Suprapubic skin (tissue), 4 donors: ENCODE results near the gene CATSPER1. TPM values are rescaled to one million over a fixed set of nuclear protein-coding genes. Genes with fewer than 3 reads are reported as not detected.
A peak's percentile ranks its signal among the peaks of the same experiment; 100 is the strongest.

ENCODE experiments used
- DNase-seq, 2 donors: peaks; one replicate each; pipeline ENCODE4 v3.0.0-alpha.2; 2019; ENCODE audit warnings: low spot score in 2 of 2
- H3K27ac ChIP-seq: fragments of 200-600 bp; sonication (generic); one replicate; pipeline ENCODE4 v1.5.1; 2019
- H3K27me3 ChIP-seq: fragments of 200-600 bp; sonication (generic); one replicate; pipeline ENCODE4 v1.5.1; 2019
- H3K36me3 ChIP-seq: fragments of 200-600 bp; sonication (generic); one replicate; pipeline ENCODE4 v1.5.1; 2019
- H3K4me1 ChIP-seq: fragments of 200-600 bp; sonication (generic); one replicate; pipeline ENCODE4 v1.5.1; 2019
- H3K4me3 ChIP-seq: fragments of 200-600 bp; sonication (generic); one replicate; pipeline ENCODE4 v1.5.1; 2019; ENCODE audit warnings: mild to moderate bottlenecking
- H3K9me3 ChIP-seq: fragments of 200-600 bp; sonication (generic); one replicate; pipeline ENCODE4 v1.5.1; 2019
- EP300 ChIP-seq: sonication (generic); formaldehyde crosslinking; IDR thresholded peaks from one replicate; pipeline ENCODE4 v1.6.1; 2017; ENCODE audit warnings: antibody characterized with exemption
- POLR2A ChIP-seq, 2 donors: fragments of 450-650 bp; IDR thresholded peaks; one replicate each; pipeline ENCODE4 v1.6.1; 2017; ENCODE audit warnings: antibody characterized with exemption in 2 of 2, mild to moderate bottlenecking in 2 of 2, moderate library complexity in 2 of 2
- POLR2AphosphoS5 ChIP-seq, 3 donors: sonication (generic); formaldehyde crosslinking; IDR thresholded peaks; one replicate each; pipeline ENCODE4 v1.6.1; 2017; ENCODE audit warnings: antibody characterized with exemption in 3 of 3
- WGBS: methylation state at CpG from one replicate; pipeline ENCODE4 v1.1.5; 2018; 5-methylcytosine and 5-hydroxymethylcytosine counted together
- total RNA-seq, 4 donors: library from RNA; depleted of rRNA; stranded (reverse); fragments of >200 nt; gene quantifications; one replicate each; pipeline ENCODE4 v1.1.0, GENCODE V29; 2016
- TF ChIP-seq, protein P1 (sequence below), 2 donors: fragments of 200-600 bp in 1 of 2; fragments of 450-650 bp in 1 of 2; sonication (generic) in 1 of 2; IDR thresholded peaks; one replicate each; pipeline ENCODE4 v1.5.1; 2016 to 2019; ENCODE audit warnings: antibody characterized with exemption in 2 of 2, mild to moderate bottlenecking in 1 of 2, moderate library complexity in 1 of 2

The CATSPER1 gene
- total RNA-seq, 4 donors from 2014 or later, result not detected

DNA sequence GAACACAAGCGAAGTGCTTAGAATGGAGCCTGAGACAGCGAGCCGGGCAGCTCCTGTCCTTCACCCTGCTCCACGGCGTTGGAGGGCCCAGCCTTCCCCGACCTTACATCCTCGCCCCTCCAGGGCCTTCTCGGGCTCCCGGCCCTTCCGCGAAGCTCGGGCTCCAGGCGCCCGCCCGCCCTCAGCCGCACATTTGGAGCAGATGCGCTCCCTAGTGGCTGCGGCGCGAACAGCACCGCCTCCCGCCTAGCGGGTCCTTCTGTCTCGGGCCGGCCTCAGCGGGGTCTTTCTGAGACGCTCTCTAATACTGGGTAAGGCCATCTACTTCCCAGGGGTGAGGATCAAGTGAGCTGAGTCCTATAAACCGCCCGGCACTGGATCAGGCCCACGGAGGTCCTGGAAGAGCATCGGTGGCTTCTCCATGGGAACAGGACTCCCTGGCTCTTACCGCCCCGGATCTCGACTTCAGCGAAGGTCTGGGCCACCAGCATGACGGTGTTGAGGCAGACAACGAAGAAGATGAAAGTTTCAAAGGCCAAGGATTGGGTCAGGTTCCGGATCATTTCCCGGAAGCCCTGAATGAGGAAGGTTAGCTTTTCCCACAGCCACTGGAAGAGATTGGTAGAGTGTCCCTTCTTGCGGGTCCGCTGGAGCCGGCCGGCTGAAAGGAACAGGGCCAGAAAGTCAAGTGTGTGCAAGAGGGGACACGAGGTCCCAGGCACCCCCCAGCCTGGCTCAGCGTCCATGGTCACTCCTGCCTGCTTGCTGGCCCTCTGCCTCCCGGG is 3.7 kb downstream of the CATSPER1 start:
- WGBS, result 21% methylated on average over 40 of the region's 46 CpGs
- Histone ChIP-seq H3K27ac (no peak overlapping the region), H3K4me1 (peaks cover 9% of the 10 kb centered on the region), H3K36me3 (no peaks in the 10 kb centered on the region), H3K9me3 (no peaks in the 10 kb centered on the region), H3K27me3 (peaks cover 10% of the 10 kb centered on the region), H3K4me3 (peak overlapping the region; percentile 21)
- peak in 1 of 2 donors; percentile 84 for DNase-seq
- TF ChIP-seq, protein P1, sequence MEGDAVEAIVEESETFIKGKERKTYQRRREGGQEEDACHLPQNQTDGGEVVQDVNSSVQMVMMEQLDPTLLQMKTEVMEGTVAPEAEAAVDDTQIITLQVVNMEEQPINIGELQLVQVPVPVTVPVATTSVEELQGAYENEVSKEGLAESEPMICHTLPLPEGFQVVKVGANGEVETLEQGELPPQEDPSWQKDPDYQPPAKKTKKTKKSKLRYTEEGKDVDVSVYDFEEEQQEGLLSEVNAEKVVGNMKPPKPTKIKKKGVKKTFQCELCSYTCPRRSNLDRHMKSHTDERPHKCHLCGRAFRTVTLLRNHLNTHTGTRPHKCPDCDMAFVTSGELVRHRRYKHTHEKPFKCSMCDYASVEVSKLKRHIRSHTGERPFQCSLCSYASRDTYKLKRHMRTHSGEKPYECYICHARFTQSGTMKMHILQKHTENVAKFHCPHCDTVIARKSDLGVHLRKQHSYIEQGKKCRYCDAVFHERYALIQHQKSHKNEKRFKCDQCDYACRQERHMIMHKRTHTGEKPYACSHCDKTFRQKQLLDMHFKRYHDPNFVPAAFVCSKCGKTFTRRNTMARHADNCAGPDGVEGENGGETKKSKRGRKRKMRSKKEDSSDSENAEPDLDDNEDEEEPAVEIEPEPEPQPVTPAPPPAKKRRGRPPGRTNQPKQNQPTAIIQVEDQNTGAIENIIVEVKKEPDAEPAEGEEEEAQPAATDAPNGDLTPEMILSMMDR (IDR thresholded peaks at IDR 0.05), result peak; percentile 72 to 97
- TF ChIP-seq POLR2AphosphoS5 (IDR thresholded peaks at IDR 0.05) (no peak), POLR2A (IDR thresholded peaks at IDR 0.05) (no peak), EP300 (no peak)

DNA sequence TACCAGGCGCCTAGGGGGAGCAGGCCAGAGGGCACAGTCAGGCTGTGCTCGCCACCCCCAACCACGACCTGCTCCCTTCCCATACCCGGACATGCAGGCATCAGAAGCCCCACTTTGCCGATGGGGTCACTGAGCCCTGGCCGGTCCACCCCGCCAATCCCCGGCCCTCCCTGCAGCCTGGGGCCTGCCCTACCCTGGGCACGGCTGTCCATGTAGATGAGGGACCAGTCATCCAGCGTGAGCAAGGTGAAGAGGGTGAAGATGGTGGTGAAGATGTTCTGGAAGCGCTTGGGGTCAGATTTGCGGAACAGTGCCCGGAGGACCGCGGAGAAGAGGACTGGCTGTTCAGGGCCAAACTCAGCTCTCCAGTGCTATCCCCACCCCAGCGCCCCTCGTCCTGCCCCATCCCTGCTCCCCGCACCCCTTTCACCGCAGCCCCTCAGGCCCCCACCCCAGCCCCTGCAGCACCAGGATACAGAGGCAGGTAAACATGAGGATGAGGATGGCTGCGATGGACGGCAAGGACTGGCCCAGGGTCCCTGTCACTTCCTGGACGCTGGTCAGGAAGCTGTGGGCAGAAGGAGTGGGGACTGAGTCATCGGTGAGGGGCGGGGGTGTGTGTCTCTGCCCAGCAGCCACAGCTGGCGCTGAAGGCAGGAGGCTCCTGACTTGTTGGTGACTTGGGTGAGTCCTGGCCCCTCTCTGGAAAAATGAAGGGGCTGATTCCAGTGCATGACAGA is 5.5 kb downstream of the CATSPER1 start:
- Histone ChIP-seq H3K9me3 (no peaks in the 10 kb centered on the region), H3K4me1 (peaks cover 9% of the 10 kb centered on the region), H3K36me3 (no peaks in the 10 kb centered on the region), H3K27me3 (peaks cover 10% of the 10 kb centered on the region), H3K27ac (no peak overlapping the region), H3K4me3 (no peak overlapping the region)
- 85% methylated on average over 22 of the region's 25 CpGs for WGBS
- DNase-seq, result peak in 1 of 2 donors; percentile 68
- TF ChIP-seq, protein P1 (IDR thresholded peaks at IDR 0.05), result no peak
- TF ChIP-seq EP300, result no peak
- no peak for TF ChIP-seq POLR2A (IDR thresholded peaks at IDR 0.05)
- no peak for TF ChIP-seq POLR2AphosphoS5 (IDR thresholded peaks at IDR 0.05)

DNA sequence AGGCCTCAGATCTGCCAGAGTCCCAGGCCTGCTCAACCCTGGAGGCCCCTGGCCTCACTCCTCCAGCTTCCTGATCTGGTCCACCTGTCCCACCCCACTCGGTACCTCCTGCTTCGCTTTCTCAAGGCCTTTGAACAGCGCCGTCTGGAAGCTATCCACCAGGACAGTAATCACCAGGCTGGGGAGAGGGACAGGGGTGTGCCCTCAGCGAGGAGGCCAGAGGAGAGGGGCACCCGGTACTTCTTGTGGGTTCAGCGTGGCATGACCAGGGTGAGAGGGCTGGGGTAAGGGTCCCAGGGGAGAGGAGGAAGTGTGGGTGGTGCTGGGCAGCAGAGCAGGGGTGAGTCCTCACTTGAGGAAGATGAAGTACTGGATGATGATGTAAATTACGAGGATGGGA is 6.1 kb downstream of the CATSPER1 start:
- Histone ChIP-seq H3K36me3 (no peaks in the 10 kb centered on the region), H3K4me1 (peaks cover 9% of the 10 kb centered on the region), H3K27ac (no peak overlapping the region), H3K27me3 (peaks cover 10% of the 10 kb centered on the region), H3K4me3 (no peak overlapping the region), H3K9me3 (no peaks in the 10 kb centered on the region)
- no peak for DNase-seq
- TF ChIP-seq, protein P1 (IDR thresholded peaks at IDR 0.05), result no peak
- TF ChIP-seq POLR2A (IDR thresholded peaks at IDR 0.05) (no peak), EP300 (no peak), POLR2AphosphoS5 (IDR thresholded peaks at IDR 0.05) (no peak)
- 68% methylated on average over 8 of the region's 8 CpGs for WGBS

DNA sequence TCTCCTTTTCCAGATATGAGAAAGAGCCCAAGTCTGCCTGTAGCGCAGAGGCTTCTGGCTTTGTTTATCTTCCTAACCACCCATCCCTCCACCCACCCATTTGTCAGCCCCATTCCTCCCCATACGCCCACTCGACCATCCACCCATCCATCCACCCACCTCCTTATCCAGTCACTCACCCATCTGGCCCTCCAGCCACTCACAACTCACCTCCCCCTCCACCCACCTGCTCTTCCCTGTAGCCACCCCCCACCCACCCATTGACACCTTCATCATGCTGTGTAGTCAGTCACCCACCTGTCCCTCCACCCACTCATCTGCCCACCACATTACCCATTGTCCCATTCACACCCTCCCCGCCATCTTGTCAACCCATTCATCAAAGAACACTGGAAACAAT is 9.0 kb downstream of the CATSPER1 start:
- Histone ChIP-seq H3K4me1 (peaks cover 12% of the 10 kb centered on the region), H3K36me3 (no peaks in the 10 kb centered on the region), H3K9me3 (no peaks in the 10 kb centered on the region), H3K4me3 (no peak overlapping the region), H3K27me3 (peaks cover 11% of the 10 kb centered on the region), H3K27ac (no peak overlapping the region)
- DNase-seq, result no peak
- whole genome bisulfite sequencing, result 87% methylated on average over 4 of the region's 4 CpGs
- TF ChIP-seq, protein P1 (IDR thresholded peaks at IDR 0.05), result no peak
- no peak for TF ChIP-seq POLR2A (IDR thresholded peaks at IDR 0.05)
- TF ChIP-seq EP300, result no peak
- TF ChIP-seq POLR2AphosphoS5 (IDR thresholded peaks at IDR 0.05), result no peak

DNA sequence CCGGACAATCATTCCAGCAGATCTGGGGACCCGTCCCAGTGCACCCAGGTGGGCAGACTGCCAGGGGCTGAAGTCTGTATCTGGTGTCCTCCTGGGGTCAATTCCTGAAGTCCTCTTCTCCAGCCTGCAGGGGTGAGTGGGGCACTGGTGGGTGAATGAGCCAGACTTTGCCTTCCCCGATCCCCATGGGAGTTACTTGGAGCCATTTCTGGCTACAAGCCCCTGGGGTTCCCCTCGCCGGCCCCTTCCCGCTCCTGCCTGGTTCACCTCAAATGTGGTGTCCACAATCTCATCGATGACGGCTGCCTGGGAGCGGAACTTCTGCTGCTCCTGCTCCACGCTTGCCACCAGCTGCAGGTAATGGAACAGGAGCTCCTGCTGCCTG is 9.5 kb downstream of the CATSPER1 start:
- Histone ChIP-seq H3K4me1 (peaks cover 13% of the 10 kb centered on the region), H3K9me3 (no peaks in the 10 kb centered on the region), H3K27me3 (peaks cover 16% of the 10 kb centered on the region), H3K36me3 (no peaks in the 10 kb centered on the region), H3K4me3 (no peak overlapping the region), H3K27ac (no peak overlapping the region)
- 79% methylated on average over 10 of the region's 10 CpGs for WGBS
- no peak for DNase-seq
- no peak for TF ChIP-seq EP300
- no peak for TF ChIP-seq POLR2AphosphoS5 (IDR thresholded peaks at IDR 0.05)
- TF ChIP-seq, protein P1 (IDR thresholded peaks at IDR 0.05), result no peak
- TF ChIP-seq POLR2A (IDR thresholded peaks at IDR 0.05), result no peak
